Adrenal gland (tissue), 5 donors: ENCODE results near the gene SCAPER.

ENCODE experiments used
- POLR2A ChIP-seq, 2 donors: fragments of 450-650 bp; IDR thresholded peaks; one replicate each; pipeline ENCODE4 v1.6.1; 2017; ENCODE audit warnings: antibody characterized with exemption in 2 of 2, mild to moderate bottlenecking in 2 of 2, moderate library complexity in 1 of 2
- TF ChIP-seq, protein P1 (sequence below), 6 experiments: fragments of 450-650 bp in 4 of 6; fragments of 200-600 bp in 2 of 6; sonication (generic) in 1 of 6; IDR thresholded peaks; 1 replicate in 5 of 6; 2 replicates in 1 of 6; pipeline versions ENCODE4 v1.5.1 to v1.8.0; 2016 to 2021; ENCODE audit warnings: antibody characterized with exemption in 6 of 6, mild to moderate bottlenecking in 2 of 6, moderate library complexity in 1 of 6
- donor health status: DM: no; HTN: no; CAD: no.

DNA sequence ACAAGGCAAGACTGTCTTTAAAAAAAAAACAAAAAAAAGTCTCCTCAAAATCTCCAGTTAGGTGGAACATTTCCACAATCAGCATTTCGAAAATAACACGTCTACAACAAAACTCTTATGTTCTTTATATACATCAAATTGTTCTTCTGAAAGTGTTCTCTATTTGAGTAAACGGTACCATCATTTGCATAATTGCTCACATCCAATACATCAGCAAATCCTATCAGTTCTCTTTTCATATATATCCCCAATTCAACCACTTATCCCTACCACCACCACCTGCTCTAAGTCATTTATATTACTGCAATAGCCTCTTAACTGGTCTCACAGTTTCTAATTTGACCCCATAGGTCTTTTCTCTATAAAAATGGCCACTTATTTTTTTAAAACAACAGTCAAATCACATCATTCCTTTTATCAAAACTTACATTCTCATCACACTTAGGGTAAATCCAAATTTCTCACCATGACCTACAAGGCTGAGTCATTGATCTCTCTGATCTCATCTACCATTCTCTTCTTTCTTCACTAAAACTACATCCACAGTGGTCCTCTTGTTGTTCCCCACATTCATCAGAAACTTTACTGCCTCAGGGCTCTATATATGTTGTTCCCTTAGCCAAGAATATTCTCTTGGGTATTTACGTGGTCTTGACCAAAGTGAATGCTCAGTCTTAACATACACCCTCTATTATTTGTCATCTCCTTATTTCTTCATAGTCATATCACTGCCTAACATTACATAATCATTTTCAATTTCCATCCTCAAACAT is 237.0 kb downstream of the SCAPER start:
- TF ChIP-seq POLR2A (IDR thresholded peaks at IDR 0.05): no peak
- TF ChIP-seq, protein P1, sequence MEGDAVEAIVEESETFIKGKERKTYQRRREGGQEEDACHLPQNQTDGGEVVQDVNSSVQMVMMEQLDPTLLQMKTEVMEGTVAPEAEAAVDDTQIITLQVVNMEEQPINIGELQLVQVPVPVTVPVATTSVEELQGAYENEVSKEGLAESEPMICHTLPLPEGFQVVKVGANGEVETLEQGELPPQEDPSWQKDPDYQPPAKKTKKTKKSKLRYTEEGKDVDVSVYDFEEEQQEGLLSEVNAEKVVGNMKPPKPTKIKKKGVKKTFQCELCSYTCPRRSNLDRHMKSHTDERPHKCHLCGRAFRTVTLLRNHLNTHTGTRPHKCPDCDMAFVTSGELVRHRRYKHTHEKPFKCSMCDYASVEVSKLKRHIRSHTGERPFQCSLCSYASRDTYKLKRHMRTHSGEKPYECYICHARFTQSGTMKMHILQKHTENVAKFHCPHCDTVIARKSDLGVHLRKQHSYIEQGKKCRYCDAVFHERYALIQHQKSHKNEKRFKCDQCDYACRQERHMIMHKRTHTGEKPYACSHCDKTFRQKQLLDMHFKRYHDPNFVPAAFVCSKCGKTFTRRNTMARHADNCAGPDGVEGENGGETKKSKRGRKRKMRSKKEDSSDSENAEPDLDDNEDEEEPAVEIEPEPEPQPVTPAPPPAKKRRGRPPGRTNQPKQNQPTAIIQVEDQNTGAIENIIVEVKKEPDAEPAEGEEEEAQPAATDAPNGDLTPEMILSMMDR (IDR thresholded peaks at IDR 0.05): no peak
